Ishikawa (cell line): ENCODE results near the gene DNAJC18.

Experiments used
- CEBPB ChIP-seq: IDR thresholded peaks from 2 replicates; pipeline ENCODE4 v1.6.1; 2012
- CREB1 ChIP-seq: IDR thresholded peaks from 2 replicates; pipeline ENCODE4 v1.6.1; 2012; ENCODE audit warnings: low read depth
- EGR1 ChIP-seq: IDR thresholded peaks from 2 replicates; pipeline ENCODE4 v1.6.1; 2012
- EP300 ChIP-seq: IDR thresholded peaks from 2 replicates; pipeline ENCODE4 v1.6.1; 2012; ENCODE audit warnings: borderline replicate concordance
- FOXM1 ChIP-seq: IDR thresholded peaks from 2 replicates; pipeline ENCODE4 v1.6.1; 2012; ENCODE audit warnings: low read depth, borderline replicate concordance
- REST ChIP-seq: IDR thresholded peaks from 2 replicates; pipeline ENCODE4 v1.6.1; 2012; ENCODE audit warnings: low read depth, mild to moderate bottlenecking
- TAF1 ChIP-seq: IDR thresholded peaks from 2 replicates; pipeline ENCODE4 v1.6.1; 2012; ENCODE audit warnings: low read depth, mild to moderate bottlenecking
- TF ChIP-seq, protein P1 (sequence below): IDR thresholded peaks from 2 replicates; pipeline ENCODE4 v1.6.1; 2012

DNA sequence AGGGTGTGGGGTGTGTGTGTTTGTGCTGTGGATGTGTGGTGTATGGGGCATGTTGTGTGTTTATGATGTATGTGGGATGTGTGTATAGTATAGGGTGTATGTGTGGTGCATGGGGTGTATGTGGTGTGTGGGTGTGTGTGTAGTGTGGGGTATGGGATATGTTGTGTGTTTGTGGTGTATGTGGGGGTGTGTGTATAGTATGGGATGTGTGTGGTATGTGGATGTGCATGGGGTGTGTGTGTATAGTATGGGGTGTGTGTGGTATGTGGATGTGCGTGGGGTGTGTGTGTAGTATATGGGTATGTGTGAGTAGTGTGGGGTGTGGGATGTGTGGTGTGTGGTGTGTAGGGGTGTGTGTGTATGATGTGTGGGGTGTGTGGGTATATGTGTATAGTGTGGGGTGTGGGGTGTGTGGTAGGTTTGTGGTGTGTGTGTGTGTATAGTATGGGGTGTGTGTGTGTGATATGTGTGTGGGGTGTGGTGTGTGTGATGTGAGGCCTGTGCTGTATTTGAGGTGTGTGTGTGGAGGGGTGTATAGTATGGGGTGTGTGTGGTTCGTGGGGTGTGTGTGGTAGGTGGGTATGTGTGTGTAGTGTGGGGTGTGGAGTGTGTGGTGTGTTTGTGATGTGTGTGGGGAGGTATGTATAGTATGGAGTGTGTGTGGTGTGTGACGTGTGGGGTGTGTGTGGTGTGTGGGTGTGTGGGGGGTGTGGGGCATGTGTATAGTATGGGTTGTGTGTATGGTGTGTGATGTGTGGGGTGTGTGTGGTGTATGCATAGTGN is 12.7 kb upstream of the DNAJC18 start:
- TF ChIP-seq EP300, result no peak
- TF ChIP-seq CEBPB, result no peak
- TF ChIP-seq, protein P1, sequence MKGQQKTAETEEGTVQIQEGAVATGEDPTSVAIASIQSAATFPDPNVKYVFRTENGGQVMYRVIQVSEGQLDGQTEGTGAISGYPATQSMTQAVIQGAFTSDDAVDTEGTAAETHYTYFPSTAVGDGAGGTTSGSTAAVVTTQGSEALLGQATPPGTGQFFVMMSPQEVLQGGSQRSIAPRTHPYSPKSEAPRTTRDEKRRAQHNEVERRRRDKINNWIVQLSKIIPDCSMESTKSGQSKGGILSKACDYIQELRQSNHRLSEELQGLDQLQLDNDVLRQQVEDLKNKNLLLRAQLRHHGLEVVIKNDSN, result no peak
- no peak for TF ChIP-seq TAF1
- no peak for TF ChIP-seq EGR1
- TF ChIP-seq REST, result no peak
- TF ChIP-seq CREB1, result no peak
- no peak for TF ChIP-seq FOXM1
